IMR-90 (cell line): ENCODE data around the gene LPAR2.

Source experiments
- BHLHE40 ChIP-seq: fragments of 150-350 bp; IDR thresholded peaks from 2 replicates; pipeline ENCODE4 v1.6.1; 2016; ENCODE audit warnings: mild to moderate bottlenecking, low read depth, low read length
- CHD1 ChIP-seq: IDR thresholded peaks from 2 replicates; pipeline ENCODE4 v1.6.1; 2012; ENCODE audit warnings: low read depth, low read length, improper control_type of control experiment
- CTCF ChIP-seq: conservative IDR thresholded peaks from 2 replicates; pipeline ENCODE4 v1.5.1; 2012; ENCODE audit warnings: mild to moderate bottlenecking, low read depth, low read length, improper control_type of control experiment
- MAFK ChIP-seq: IDR thresholded peaks from 2 replicates; pipeline ENCODE4 v1.6.1; 2012; ENCODE audit warnings: low read depth, low read length, improper control_type of control experiment
- MAZ ChIP-seq: IDR thresholded peaks from 2 replicates; pipeline ENCODE4 v1.6.1; 2012; ENCODE audit warnings: low read depth, mild to moderate bottlenecking, low read length, improper control_type of control experiment, moderate library complexity, borderline replicate concordance
- POLR2A ChIP-seq: IDR thresholded peaks from 2 replicates; pipeline ENCODE4 v1.6.1; 2012; ENCODE audit warnings: mild to moderate bottlenecking, low read depth, low read length
- RAD21 ChIP-seq: IDR thresholded peaks from 2 replicates; pipeline ENCODE4 v1.6.1; 2012; ENCODE audit warnings: low read length, improper control_type of control experiment
- RCOR1 ChIP-seq: IDR thresholded peaks from 2 replicates; pipeline ENCODE4 v1.6.1; 2012; ENCODE audit warnings: mild to moderate bottlenecking, low read length, improper control_type of control experiment; ENCODE audit not compliant: insufficient replicate concordance
- SMC3 ChIP-seq: fragments of 150-350 bp; IDR thresholded peaks from 2 replicates; pipeline ENCODE4 v1.6.1; 2016; ENCODE audit warnings: low read depth, mild to moderate bottlenecking, antibody characterized with exemption, low read length, moderate library complexity
- TF ChIP-seq, protein P1 (sequence below): fragments of 150-350 bp; IDR thresholded peaks from 2 replicates; pipeline ENCODE4 v1.6.1; 2017; ENCODE audit warnings: mild to moderate bottlenecking, antibody characterized with exemption, low read length, low read depth
- TF ChIP-seq, protein P2 (sequence below): fragments of 150-350 bp; IDR thresholded peaks from 2 replicates; pipeline ENCODE4 v1.6.1; 2016; ENCODE audit warnings: low read depth, mild to moderate bottlenecking, low read length, moderate library complexity, borderline replicate concordance

GRCh38 chr19:19631346-19631745 is 3.3 kb upstream of the LPAR2 start:
- TF ChIP-seq CHD1 (no peak), CTCF (no peak), POLR2A (no peak), RAD21 (no peak), SMC3 (no peak), MAZ (no peak), MAFK (no peak), RCOR1 (no peak), BHLHE40 (no peak)
- TF ChIP-seq, protein P1, sequence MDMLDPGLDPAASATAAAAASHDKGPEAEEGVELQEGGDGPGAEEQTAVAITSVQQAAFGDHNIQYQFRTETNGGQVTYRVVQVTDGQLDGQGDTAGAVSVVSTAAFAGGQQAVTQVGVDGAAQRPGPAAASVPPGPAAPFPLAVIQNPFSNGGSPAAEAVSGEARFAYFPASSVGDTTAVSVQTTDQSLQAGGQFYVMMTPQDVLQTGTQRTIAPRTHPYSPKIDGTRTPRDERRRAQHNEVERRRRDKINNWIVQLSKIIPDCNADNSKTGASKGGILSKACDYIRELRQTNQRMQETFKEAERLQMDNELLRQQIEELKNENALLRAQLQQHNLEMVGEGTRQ = no peak
- TF ChIP-seq, protein P2, sequence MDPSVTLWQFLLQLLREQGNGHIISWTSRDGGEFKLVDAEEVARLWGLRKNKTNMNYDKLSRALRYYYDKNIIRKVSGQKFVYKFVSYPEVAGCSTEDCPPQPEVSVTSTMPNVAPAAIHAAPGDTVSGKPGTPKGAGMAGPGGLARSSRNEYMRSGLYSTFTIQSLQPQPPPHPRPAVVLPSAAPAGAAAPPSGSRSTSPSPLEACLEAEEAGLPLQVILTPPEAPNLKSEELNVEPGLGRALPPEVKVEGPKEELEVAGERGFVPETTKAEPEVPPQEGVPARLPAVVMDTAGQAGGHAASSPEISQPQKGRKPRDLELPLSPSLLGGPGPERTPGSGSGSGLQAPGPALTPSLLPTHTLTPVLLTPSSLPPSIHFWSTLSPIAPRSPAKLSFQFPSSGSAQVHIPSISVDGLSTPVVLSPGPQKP = no peak
